Nucleus accumbens (tissue), 56 donors: Measurements from ENCODE around the gene C5.
"Not testable (repeated sequence)": the region's sequence is repeated elsewhere in the genome, so short reads cannot be mapped to it uniquely, and the experiment has no call there.

Experiments used
- DNase-seq, 56 donors: peaks; one replicate each; lab custom pipeline; 2025; lab: John Stamatoyannopoulos, UW

C5 gene

DNA sequence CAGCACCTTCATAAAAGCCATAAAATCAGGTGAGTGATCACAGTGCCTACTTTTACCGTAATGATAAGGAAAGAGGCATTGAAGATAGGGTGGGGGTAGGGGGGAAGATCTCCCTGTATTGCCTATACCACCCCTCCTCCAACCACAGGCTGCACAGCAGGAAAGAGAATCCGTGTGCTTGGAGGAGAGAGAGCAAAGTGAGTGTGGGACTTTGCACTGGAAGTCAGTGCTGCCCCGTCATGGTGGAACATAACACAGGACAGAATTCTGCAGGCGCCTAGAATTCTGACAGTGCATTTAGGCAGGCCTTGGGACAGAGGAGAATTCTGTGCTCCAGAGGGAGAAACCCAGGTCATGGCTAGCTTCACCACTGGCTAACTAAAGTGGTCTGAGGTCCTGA is 3.5 kb upstream of the C5 start:
- no peak for DNase-seq

DNA sequence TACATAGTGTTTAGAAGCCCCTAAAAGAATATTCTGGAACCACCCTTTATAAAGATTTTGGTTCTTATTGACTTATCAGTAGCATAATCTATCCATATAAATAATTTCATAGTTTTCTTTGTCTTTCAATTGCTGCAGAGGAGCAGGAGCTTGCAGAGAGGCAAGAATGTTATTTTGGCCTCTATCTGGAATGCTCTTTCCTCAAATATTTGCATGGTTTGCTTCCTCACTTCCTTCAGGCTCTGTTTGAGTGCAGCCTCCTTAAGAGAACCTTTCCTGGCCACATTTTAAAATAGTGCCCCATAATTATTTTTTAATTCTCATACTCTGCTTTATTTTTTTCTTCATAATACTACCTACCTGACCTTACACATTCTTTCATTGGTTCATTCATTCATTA is 1.5 kb downstream of the C5 start:
- no peak for DNase-seq

DNA sequence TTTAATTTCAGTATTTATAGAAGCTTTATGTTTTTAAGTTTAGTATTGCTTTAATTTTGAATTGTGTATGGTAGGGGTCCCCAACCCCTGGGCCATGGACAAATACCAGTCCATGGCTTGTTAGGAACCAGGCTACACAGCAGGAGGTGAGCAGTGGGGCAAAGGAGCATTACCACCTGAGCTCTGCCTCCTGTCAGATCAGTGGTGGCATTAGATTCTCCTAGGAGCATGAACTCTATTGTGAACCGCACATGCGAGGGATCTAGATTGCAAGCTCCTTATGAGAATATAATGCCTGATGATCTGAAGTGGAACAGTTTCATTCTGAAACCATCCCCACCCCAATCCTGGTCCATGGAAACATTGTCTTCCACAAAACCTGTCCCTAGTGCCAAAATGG is 1.9 kb downstream of the C5 start:
- no peak for DNase-seq

DNA sequence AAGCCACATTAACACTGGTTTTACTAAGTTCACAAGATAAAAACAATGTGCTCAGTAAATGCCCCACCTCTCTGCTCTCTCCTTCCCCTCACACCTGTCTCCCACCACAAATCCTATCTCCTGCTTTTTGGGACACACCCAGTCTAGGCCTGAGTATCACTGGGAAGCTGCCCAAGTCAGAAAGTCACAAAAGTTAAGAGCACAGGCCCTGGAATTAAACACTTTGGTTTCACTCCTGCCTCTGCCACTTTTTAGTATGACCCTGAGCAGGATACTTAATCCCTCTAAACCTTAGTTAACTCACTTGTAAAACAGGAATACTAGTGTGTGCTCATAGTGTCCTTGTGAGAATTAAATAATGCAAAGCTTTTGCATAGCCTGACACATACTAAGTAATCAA is 11.3 kb downstream of the C5 start:
- no peak for DNase-seq

DNA sequence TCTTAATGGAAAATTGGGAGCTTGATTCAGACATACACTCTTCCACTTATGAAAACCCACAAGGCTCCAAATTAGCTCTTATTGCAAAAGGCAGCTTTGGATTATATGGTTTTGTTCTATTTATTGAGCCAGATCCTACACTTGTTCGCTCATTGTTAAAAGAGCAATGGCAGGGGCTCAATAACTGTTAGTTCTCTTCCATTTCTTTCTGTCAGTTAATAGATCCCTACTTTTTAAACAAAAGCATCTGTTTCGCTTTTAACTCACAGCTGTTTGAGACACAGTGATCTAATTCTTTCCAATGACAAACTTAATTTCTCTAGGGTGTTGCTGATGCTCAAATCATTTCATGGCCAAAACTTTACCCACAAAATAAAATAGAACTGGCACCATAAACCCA is 11.7 kb downstream of the C5 start:
- no peak for DNase-seq

DNA sequence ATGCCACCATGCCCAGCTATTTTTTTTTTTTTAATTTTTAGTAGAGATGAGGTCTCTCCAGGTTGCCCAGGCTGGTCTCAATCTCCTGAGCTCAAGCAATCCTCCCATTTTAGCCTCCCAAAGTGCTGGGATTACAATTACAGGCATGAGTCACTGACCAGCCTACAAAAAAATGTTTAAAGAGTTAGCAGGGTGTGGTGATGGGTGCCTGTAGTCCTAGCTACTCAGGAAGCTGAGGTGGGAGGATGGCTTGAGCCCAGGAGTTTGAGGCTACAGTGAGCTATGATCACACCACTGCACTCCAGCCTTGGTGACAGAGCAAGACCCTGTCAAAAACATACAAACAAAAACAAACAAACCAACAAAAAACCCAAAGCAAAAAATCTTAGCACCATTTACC is 14.4 kb downstream of the C5 start:
- DNase-seq, result not testable (repeated sequence)

DNA sequence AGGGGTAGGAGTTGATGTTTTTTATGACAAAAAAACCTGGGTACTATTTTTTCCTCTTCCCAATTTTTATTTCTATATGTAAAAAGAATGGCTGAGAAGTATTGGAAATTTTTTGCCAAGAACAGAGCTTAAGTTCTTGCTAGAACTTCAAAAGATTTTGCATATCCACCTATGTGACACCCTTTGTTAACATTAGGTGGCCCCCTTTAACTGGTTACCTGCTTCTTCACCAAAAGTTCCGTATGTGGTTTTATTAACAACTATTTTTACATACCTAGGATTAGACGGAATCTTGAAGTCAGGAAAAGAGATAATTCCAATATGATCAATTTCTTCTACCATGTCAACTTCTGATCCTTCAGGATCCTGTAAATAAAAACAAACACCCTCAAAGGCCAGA is 15.5 kb downstream of the C5 start:
- no peak for DNase-seq

DNA sequence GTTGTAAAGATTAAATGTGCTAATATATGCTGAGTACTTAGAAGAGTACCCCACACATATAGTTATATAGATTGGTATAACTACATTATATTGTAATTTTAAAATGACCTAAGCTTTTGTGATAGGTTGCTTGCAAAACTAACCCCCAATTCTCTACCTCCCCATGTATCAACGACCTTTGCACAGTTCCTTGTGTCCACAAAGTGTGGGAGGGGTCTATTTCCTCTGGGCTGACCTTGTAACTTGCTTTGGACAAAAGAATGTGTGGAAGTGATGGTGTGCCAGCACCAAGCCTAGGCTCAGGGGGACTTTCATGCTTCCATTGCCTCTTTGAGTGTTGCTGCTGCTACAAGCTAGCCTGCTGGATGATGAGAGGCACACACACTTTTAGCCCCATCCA is 20.6 kb downstream of the C5 start:
- no peak for DNase-seq

DNA sequence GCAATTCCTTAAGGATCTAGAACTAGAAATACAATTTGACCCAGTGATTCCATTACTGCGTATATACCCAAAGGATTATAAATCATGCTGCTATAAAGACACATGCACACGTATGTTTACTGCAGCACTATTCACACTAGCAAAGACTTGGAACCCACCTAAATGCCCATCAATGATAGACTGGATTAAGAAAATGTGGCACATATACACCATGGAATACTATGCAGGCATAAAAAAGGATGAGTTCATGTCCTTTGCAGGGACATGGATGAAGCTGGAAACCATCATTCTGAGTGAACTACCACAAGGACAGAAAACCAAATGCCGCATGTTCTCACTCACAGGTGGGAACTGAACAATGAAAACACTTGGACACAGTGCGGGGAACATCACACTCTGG is 21.8 kb downstream of the C5 start:
- not testable (repeated sequence) for DNase-seq

DNA sequence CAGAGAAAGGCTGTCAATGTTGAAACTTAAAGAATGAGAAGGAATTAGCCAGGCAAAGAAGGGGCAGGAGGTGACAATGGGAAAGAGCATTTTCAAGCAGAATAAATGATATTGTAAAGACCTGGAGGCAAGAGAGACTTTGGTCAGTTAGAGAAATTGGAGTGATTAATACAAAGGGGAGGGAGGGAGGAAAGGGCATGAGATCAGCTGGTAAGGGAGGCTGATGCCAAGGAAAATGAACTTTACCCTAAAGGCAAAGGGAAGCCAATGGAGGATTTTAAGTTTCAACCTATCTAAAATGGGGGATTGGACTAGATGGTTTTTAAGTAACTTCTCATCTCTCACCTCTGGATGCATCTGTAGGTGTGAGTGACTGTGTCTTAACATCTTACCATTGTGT is 23.3 kb downstream of the C5 start:
- DNase-seq, result no peak

DNA sequence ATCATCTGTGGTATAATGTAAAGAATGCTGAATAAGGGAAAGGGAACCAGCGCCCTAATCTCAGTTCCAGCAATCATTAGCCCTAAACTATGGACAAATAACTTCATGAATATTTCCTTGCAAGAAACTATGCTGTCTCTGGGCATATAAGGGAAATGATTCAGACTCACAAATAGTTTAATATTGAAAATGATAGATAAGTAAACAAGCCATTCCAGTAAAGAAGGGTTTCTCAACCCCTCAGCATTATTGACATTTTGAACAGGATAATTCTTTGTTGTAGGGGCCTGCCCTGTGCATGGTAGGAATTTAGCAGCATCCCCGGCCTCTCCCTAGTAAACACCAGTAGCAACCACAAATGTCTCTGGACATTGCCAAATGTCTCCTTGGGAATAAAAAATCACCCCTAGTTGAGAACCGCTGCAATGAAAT is 23.8 kb downstream of the C5 start:
- DNase-seq, result no peak

DNA sequence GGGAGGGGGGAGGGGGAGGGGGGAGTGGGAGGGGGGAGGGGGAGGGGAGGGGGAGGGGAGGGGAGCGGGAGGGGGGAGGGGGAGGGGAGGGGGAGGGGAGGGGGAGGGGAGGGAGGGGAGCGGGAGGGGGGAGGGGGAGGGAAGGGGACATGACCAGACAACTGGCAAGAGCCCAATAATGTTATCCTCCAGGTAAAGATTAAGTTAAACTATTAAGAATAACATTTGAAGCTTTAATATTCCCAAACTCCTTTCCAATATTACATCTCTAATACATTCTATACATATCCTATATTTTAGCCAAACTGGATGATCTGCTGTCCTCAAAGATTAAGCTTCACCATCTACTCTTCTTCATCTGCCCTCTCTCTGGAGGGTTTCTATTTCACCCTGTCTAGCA is 25.8 kb downstream of the C5 start:
- no peak for DNase-seq

DNA sequence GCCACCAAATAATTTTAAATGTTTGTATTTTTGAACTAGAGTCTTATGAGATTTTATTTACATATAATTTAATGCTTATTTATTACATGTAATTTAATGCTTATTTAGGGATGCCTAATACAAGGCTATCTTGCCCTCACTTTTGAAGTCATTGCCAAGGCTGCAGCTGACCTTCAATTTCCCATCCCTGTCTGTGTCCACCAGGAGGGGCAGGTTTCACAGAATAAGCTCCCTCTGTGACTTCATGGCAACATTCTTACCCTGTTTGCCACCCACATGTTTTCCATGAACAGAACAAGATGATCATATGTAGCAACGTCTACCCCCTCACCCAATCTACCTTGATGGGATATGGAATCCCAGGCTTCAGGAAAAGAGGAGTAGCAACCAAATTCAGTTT is 27.0 kb downstream of the C5 start:
- DNase-seq, result no peak

DNA sequence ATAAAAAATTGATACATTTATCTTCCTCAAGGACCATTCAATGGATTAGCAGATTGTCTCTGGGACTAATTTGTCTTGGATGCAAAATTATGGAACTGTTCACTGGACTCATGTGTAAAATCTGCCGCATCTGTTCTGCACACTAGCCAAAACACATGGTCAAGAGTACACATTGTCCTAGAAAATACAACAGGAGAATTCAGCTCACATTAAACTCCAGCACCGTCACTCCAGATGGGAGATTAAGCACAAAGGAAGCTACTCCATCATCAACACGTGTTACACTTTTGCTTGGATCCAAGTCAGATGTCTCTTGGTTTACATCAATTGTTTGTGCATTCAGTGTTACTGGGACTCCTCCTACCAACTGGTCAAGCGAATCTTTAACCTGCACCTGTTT is 28.8 kb downstream of the C5 start:
- DNase-seq, result peak in 8 of 56 donors; percentile 1 to 16 (median 4)

DNA sequence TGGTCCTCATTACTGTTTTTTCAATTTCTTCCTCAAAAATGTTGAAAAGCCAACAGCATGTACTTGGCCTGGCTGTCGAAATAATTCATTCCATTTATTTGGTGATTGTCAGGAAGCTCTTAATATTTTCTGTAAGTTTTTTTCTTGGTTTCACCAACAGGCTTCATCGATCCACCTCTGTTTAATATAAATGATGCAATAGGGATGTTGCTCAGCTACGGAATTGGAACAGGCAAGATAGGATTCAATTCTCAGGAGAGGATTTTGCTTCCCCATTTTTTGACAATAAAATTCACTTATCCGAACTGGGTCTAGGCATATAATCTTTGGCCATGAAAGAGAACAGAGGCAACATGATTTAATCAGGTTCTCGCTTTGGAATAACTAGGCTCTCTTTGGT is 30.8 kb downstream of the C5 start:
- no peak for DNase-seq

DNA sequence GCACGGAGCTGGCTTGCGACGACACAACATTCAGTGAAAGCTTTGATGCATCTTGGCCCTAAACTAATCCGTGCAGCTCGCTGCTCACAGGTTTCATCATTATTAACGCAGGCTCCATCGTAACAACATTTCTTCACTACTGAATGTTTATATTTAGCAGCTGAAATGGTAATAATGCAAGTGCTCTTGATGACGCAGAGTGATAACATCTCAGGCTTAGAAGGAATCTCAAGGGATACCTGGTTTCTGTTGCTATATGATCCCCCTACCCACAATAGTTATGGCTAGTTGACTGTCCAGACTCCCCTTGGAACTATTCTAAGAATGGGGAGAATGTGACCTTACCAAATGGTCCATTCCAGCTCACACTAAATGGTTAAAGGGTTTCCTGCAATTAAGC is 36.2 kb downstream of the C5 start:
- DNase-seq, result no peak

DNA sequence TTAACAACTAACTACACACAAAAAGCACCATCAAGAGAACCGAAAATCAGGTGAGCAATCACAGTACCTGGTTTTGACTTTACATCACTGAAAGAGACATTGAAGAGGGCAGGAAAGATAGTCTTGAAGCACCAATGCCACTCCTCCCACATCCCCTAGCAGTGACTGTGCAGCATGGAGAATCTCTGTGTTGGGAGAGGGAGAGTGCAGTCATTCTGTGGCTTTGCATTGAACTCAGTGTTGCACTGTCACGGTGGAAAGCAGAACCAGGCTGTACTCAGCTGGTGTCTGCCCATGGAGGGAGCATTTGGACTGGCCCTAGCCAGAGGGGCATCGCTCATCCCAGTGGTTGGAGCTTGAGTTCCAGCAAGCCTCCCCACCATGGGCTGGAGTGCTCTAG is 40.4 kb downstream of the C5 start:
- no peak for DNase-seq

DNA sequence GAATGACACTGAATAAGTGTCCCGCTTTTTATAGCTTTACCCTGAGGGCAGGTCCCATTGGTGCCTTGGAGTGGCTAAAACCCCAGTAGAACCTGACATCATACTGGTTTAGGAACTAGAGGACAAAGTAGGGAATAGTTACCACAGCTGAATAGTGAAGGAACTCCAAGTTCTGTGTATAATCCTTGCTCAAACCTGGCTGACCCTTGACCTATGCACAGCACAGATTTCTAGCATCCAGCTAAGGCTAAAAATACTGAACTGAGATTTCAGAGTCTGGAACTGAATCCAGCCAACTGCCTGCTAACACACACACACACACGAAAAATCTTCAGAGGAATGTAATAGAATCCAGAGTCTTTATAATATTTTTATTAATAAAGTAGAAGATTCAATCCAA is 50.8 kb downstream of the C5 start:
- no peak for DNase-seq

DNA sequence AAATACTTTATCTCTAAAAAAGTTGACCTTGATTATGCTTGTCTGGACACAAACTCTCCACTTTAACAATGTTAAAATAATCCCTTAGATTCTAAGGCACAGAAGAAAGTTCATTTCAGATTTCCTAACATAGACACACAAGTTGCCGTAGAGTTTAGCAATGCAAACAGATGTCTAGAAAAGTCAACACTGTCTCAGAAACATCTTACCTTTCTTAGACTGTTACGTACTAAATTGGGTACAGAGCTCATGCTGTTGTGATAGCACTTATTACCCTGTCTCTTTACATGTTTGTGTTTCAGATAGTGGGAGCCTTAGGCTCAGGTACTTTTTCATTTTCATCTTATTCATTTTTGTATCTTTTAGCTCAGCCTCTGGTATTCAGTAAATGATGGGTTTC is 52.0 kb downstream of the C5 start:
- no peak for DNase-seq

DNA sequence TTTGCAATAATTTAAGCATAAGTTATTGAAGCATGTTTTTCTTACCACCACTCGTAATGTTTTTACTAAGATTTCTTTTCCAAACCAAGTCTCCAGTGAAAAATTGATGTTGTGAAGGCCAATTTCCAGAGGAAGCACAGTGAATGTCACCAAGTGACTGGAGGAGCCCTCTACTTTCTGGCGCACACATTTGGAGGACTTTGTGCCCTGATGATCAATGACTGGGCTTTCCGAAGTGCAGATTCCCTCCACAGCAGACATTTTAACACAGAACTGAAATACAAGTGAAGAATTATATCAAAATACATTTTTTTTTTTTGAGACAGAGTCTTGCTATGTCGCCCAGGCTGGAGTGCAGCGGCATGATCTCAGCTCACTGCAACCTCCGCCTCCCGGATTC is 52.6 kb downstream of the C5 start:
- no peak for DNase-seq

DNA sequence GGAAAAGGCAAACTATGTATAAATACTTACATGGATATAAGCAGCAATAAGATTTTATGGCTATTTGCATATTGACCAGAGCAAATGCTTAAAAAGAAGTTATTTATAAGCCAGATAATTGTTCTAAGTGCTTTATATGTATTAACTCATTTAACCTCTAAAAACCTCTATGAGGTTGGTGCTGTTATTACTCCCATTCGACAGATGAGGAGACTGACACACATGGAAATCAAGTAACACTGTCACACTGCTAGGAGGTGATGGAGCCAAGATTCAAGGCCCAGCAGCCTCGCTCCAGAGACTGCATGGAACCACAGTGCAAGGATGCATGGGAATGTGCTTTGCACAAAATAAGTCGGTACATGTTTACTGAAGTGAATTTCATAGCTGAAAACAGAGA is 53.7 kb downstream of the C5 start:
- DNase-seq, result no peak

DNA sequence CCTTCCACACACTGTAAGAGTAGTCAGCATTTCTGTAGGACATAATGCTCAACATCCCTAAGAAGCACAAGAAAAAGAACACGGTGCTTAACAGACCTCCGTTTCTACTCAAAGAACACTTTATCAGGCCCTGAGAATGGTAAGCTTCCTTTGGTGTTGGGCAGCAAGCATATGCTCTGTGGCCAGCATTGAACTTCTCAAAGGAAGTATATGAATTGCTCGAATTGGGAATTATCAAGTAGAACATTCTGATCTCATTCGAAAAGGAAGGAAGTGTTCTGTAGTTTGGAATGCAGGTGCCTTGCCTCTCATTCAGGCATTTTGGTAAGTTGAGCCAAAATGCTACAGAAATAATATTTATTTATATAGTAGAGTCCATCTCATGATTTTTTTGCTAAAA is 61.0 kb downstream of the C5 start:
- no peak for DNase-seq

DNA sequence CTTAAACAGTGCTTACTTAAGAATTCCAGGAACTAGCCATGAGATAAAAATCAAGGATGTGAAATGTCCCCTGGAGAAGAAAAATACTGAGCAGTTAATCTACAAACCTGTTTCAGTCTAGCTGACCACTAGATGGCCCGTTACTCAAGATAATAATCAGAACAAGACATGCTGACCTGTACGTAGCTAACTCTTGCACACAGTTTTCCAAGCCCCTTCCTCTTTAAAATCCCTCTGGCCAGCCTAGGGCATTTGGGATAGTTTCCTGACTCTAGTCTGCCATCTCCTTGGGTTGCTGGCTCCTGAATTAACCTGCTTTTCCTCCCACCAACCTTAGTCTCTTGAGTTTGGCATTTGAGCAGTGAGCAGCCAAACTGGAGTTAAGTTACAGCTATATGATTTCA is 64.3 kb downstream of the C5 start:
- DNase-seq, result no peak

DNA sequence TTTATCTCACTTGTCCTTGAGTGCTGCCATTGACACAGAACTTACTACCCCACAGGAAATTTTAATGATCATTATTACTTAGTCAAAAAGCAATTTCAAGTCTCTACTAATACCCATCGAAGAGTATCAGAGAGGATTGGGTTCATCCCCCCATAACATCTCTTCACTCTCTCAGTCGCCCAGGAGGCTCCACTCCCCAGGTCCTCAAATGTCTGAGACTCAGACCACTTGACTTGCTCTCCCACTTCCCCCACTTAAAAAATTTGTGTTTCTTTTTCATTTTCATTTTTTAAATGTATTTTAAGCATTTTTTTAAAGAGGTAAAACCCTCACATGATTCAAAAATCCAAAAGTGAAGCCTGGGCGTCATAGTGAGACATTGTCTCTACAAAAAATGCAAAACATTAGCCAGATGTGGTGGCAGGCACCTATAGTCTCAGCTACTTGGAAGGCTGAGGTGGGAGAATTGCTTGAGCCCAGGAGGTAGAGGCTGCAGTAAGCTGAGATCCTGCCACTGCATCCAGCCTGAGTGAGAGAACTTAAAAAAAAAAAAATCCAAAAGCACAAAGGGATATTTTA is 66.7 kb downstream of the C5 start:
- no peak for DNase-seq
